SU-DHL-6 (cell line): ENCODE measurements around the gene RAP2B.

Experiments
- H2AFZ ChIP-seq: fragments of 200-600 bp; sonication (generic); 2 replicates; pipeline ENCODE4 v1.6.1; 2014; ENCODE audit warnings: low read depth, mild to moderate bottlenecking, moderate library complexity, mixed read lengths, antibody characterized with exemption, low read length; ENCODE audit not compliant: severe bottlenecking
- H3F3A ChIP-seq: fragments of 200-600 bp; shearing (Covaris generic); 2 replicates; pipeline ENCODE4 v1.6.0; 2016; ENCODE audit warnings: antibody characterized with exemption, mild to moderate bottlenecking; ENCODE audit not compliant: insufficient read depth
- H3K27ac ChIP-seq: fragments of 200-600 bp; sonication (generic); 2 replicates; pipeline ENCODE4 v1.5.1; 2016; ENCODE audit warnings: low read depth, mild to moderate bottlenecking, low read length, moderate library complexity, mixed read lengths
- H3K27me3 ChIP-seq: fragments of 200-600 bp; sonication (generic), shearing (Covaris generic); 2 replicates; pipeline ENCODE4 v1.6.0; 2014; ENCODE audit warnings: mild to moderate bottlenecking, low read length
- H3K36me3 ChIP-seq: fragments of 200-600 bp; sonication (generic); 2 replicates; pipeline ENCODE4 v1.6.1; 2014; ENCODE audit warnings: mild to moderate bottlenecking, low read length, mixed read lengths
- H3K4me2 ChIP-seq: fragments of 300-600, 200-600 bp; shearing (Covaris generic), sonication (generic); 2 replicates; pipeline ENCODE4 v1.6.0; 2014; ENCODE audit warnings: low read length, low read depth, mild to moderate bottlenecking; ENCODE audit not compliant: poor library complexity, severe bottlenecking
- H3K4me3 ChIP-seq: fragments of 200-600 bp; sonication (generic); 2 replicates; pipeline ENCODE4 v1.5.1; 2014; ENCODE audit warnings: antibody characterized with exemption, low read length, mild to moderate bottlenecking, mixed read lengths; ENCODE audit not compliant: insufficient read depth, poor library complexity, severe bottlenecking
- H3K79me2 ChIP-seq: fragments of 200-600 bp; sonication (generic); 2 replicates; pipeline ENCODE4 v1.6.1; 2014; ENCODE audit warnings: mild to moderate bottlenecking, low read length, moderate library complexity; ENCODE audit not compliant: insufficient read depth
- H3K9ac ChIP-seq: fragments of 200-600 bp; sonication (generic); 2 replicates; pipeline ENCODE4 v1.7.0; 2014; ENCODE audit warnings: mild to moderate bottlenecking, low read length
- H3K9me2 ChIP-seq: fragments of 200-600 bp; sonication (generic); replicated peaks from 2 replicates; pipeline ENCODE4 v1.6.1; 2014; ENCODE audit warnings: low read length; ENCODE audit not compliant: insufficient read depth
- H3K9me3 ChIP-seq: fragments of 200-600 bp; sonication (generic); 2 replicates; pipeline ENCODE4 v1.6.1; 2014; ENCODE audit warnings: low read length, mixed read lengths; ENCODE audit not compliant: insufficient read depth
- H4K20me1 ChIP-seq: fragments of 200-600 bp; sonication (generic); 2 replicates; pipeline ENCODE4 v1.6.1; 2014; ENCODE audit warnings: low read depth, mild to moderate bottlenecking, antibody characterized with exemption, low read length, moderate library complexity, mixed read lengths
- CTCF ChIP-seq: fragments of 200-600 bp; sonication (generic); IDR thresholded peaks from one replicate; pipeline ENCODE4 v1.5.1; 2017; ENCODE audit warnings: antibody characterized with exemption, mild to moderate bottlenecking, low read length, moderate library complexity; ENCODE audit not compliant: insufficient read depth, poor library complexity, severe bottlenecking
- EZH2phosphoT487 ChIP-seq: fragments of 200-600 bp; sonication (generic), shearing (Covaris generic); conservative IDR thresholded peaks from 2 replicates; pipeline ENCODE4 v1.6.1; 2018; ENCODE audit warnings: mild to moderate bottlenecking, antibody characterized with exemption, low read length, moderate library complexity, mixed read lengths

The RAP2B gene

GRCh38 chr3:153210660-153211059 is 48.6 kb downstream of the RAP2B start:
- no peak overlapping the region for H3K4me3 ChIP-seq
- TF ChIP-seq CTCF (no peak), EZH2phosphoT487 (no peak)
- no peaks in the 10 kb centered on the region for H4K20me1 ChIP-seq
- H3K9me3 ChIP-seq: no peaks in the 10 kb centered on the region
- no peaks in the 10 kb centered on the region for H3K79me2 ChIP-seq
- H3F3A ChIP-seq: no peaks in the 10 kb centered on the region
- H3K36me3 ChIP-seq: no peaks in the 10 kb centered on the region
- no peak overlapping the region for H2AFZ ChIP-seq
- no peaks in the 10 kb centered on the region for H3K9me2 ChIP-seq
- no peak overlapping the region for H3K9ac ChIP-seq
- H3K27me3 ChIP-seq: no peaks in the 10 kb centered on the region
- H3K4me2 ChIP-seq: no peak overlapping the region
- H3K27ac ChIP-seq: no peak overlapping the region

GRCh38 chr3:153215497-153215896 is 53.5 kb downstream of the RAP2B start:
- Histone ChIP-seq H3K36me3 (no peaks in the 10 kb centered on the region), H3K79me2 (no peaks in the 10 kb centered on the region), H3K27me3 (no peaks in the 10 kb centered on the region), H3K9me2 (no peaks in the 10 kb centered on the region), H4K20me1 (no peaks in the 10 kb centered on the region), H3K9me3 (no peaks in the 10 kb centered on the region), H3K27ac (no peak overlapping the region), H3K4me3 (no peak overlapping the region), H3K9ac (no peak overlapping the region), H3F3A (no peaks in the 10 kb centered on the region), H2AFZ (no peak overlapping the region), H3K4me2 (no peak overlapping the region)
- TF ChIP-seq EZH2phosphoT487 (no peak), CTCF (no peak)

- Histone ChIP-seq H3K27ac (no peak overlapping the region), H3K4me3 (no peak overlapping the region), H4K20me1 (no peaks in the 10 kb centered on the region), H3K36me3 (no peaks in the 10 kb centered on the region), H2AFZ (no peak overlapping the region), H3K27me3 (no peaks in the 10 kb centered on the region), H3K9me2 (no peaks in the 10 kb centered on the region), H3K79me2 (no peaks in the 10 kb centered on the region), H3K4me2 (no peak overlapping the region), H3K9ac (no peak overlapping the region), H3K9me3 (no peaks in the 10 kb centered on the region), H3F3A (no peaks in the 10 kb centered on the region)
- TF ChIP-seq CTCF (no peak), EZH2phosphoT487 (no peak)
These were observed 53.9 kb downstream of the RAP2B start for GRCh38 chr3:153215966-153216365.

- Histone ChIP-seq H2AFZ (no peak overlapping the region), H4K20me1 (no peaks in the 10 kb centered on the region), H3K9ac (no peak overlapping the region), H3K4me3 (no peak overlapping the region), H3K27me3 (no peaks in the 10 kb centered on the region), H3K4me2 (no peak overlapping the region), H3K36me3 (no peaks in the 10 kb centered on the region), H3K9me3 (no peaks in the 10 kb centered on the region), H3K27ac (no peak overlapping the region), H3K79me2 (no peaks in the 10 kb centered on the region), H3K9me2 (no peaks in the 10 kb centered on the region), H3F3A (no peaks in the 10 kb centered on the region)
- no peak for TF ChIP-seq CTCF
- no peak for TF ChIP-seq EZH2phosphoT487
These were observed 54.9 kb downstream of the RAP2B start for GRCh38 chr3:153216928-153217327.
